ENCODE data around the gene XPNPEP3. TPM values are rescaled to one million over a fixed set of nuclear protein-coding genes. Genes with fewer than 3 reads are reported as not detected.
A peak's percentile ranks its signal among the peaks of the same experiment; 100 is the strongest.

The XPNPEP3 gene
- total RNA-seq (2012; rRNA removed) (10.9 and 18.1 TPM in 2 replicates), polyA plus RNA-seq (2012; rRNA removed) (8.4 and 9.3 TPM in 2 replicates), Bru-seq, nascent RNA (percentile 72 among the genes with signal in this experiment), BruChase-seq, experiment 1, labeled RNA remaining after a 6-hour chase (percentile 87 among the genes with signal in this experiment), BruChase-seq, experiment 2, labeled RNA remaining after a 2-hour chase (percentile 75 among the genes with signal in this experiment)
- 3.1 and 4.2 TPM in 2 replicates for polyA plus RNA-seq (2012; cell fraction: cytosol; rRNA removed)
- 5.4 and 15.8 TPM in 2 replicates for polyA plus RNA-seq (2012; cell fraction: nucleus; rRNA removed; ENCODE audit: low replicate concordance)
- long read RNA-seq, full-length matches to known transcripts, result 7 of 13 reads
- long read RNA-seq, partial matches to known transcripts, result 1 of 13 reads
- long read RNA-seq, other reads (novel, unspliced or antisense), result 5 of 13 reads

GRCh38 chr22:40856513-40857308 is at the start of gene XPNPEP3, which contains the start of gene ST13:
TSS of gene XPNPEP3 (plus strand) at chr22:40857148. CDS start at chr22:40857182, 34 bp downstream.
TSS of gene ST13 (minus strand) at chr22:40856639. CDS start at chr22:40856540, 99 bp downstream.
- peak; percentile 95 for DNase-seq
- peak within 1 kb of the TSS; percentile 98 for H3K56ac ChIP-seq (ENCODE audit: extremely low read depth, insufficient read depth, low read length)
- H3K4me2 ChIP-seq (ENCODE audit: low read depth, low read length), result peak within 1 kb of the TSS; percentile 88
- peaks cover 9% of the 10 kb centered on the region for H3K4me1 ChIP-seq (ENCODE audit: control insufficient read depth, insufficient read depth, low read length)
- no peaks in the 10 kb centered on the region for H3K9me3 ChIP-seq (ENCODE audit: control insufficient read depth, insufficient read depth, low read length)
- H4K8ac ChIP-seq (ENCODE audit: low read depth in 2 of 2, low read length in 2 of 2), result peak within 1 kb of the TSS; percentile 93 to 100
- peak within 1 kb of the TSS; percentile 94 for H3K14ac ChIP-seq (replicated peaks; ENCODE audit: low read depth, low read length)
- peak within 1 kb of the TSS; percentile 96 for H3K4ac ChIP-seq (ENCODE audit: low read depth, low read length)
- peak within 1 kb of the TSS; percentile 98 for H3K23ac ChIP-seq (ENCODE audit: low read depth, low read length)
- H2AK9ac ChIP-seq (replicated peaks; ENCODE audit: low read depth, low read length, poor library complexity), result peak within 1 kb of the TSS; percentile 99
- H3K9ac ChIP-seq (ENCODE audit: low read depth, low read length), result peak within 1 kb of the TSS; percentile 95
- H2BK15ac ChIP-seq (ENCODE audit: low read depth, low read length), result peak within 1 kb of the TSS; percentile 100; the same call in 2 of the 3 replicates
- H4K20me1 ChIP-seq (ENCODE audit: insufficient read depth, low read length), result peaks cover 35% of the 10 kb centered on the region
- BruUV-seq (replicated peaks), result no TSS peak
- peak within 1 kb of the TSS; percentile 95 for H2BK5ac ChIP-seq (ENCODE audit: low read depth, low read length, poor library complexity, severe bottlenecking)
- H3K18ac ChIP-seq (ENCODE audit: low read depth, low read length), result peak within 1 kb of the TSS; percentile 95
- peak within 1 kb of the TSS; percentile 94 for H2AFZ ChIP-seq (replicated peaks; ENCODE audit: low read length, poor library complexity)
- peaks cover 1% of the 10 kb centered on the region; the same call in 1 of the 2 replicates for H3K36me3 ChIP-seq (ENCODE audit: control insufficient read depth, insufficient read depth, low read length)
- ChIA-PET POLR2A (ENCODE audit: unreplicated experiment) (interaction anchor here (0.6 kb wide), 2 partner anchors 47 to 145 kb away, joined by 5 to 10 read pairs; no protein-coding TSS in a partner anchor), CTCF (no interaction called here)
- dilution Hi-C loops (cut with HindIII; ENCODE audit: low sequenced_read_pairs, unreplicated experiment), result no loop called here
- H2BK20ac ChIP-seq (ENCODE audit: low read depth, low read length), result peak within 1 kb of the TSS; percentile 68; the same call in 1 of the 2 replicates
- peak; percentile 98 for ATAC-seq (ENCODE audit: low read depth)
- 0 out of 2 replicates have a peak, but pooled peaks cover 3% of the 10 kb centered on the region for H3K9me1 ChIP-seq (ENCODE audit: insufficient read depth, low read length)
- WGBS, 2 experiments (ENCODE audit: extremely low coverage in 2 of 2, insufficient read length in 1 of 2), result 0% methylated on average over 30 of the region's 63 CpGs; no CpG with 5 or more reads in 1 of the 2 experiments
- H3K79me1 ChIP-seq (ENCODE audit: low read depth in 1 of 2, low read length in 2 of 2), result peaks cover 8 to 49% of the 10 kb centered on the region in 2 experiments
- H4K91ac ChIP-seq (ENCODE audit: insufficient read depth, low read depth, low read length), result peak within 1 kb of the TSS; percentile 96
- H2AK5ac ChIP-seq (ENCODE audit: low read depth, low read length), result peak within 1 kb of the TSS; percentile 90
- intact Hi-C loops (cut with micrococcal nuclease), result no loop called here
- H3K27ac ChIP-seq (ENCODE audit: insufficient read depth, low read length), result peak within 1 kb of the TSS; percentile 96
- in situ Hi-C loops (cut with MboI; ENCODE audit: low sequenced_read_pairs), result no loop called here
- peak within 1 kb of the TSS; percentile 92 for H2BK120ac ChIP-seq (ENCODE audit: low read depth, low read length)
- peak within 1 kb of the TSS; percentile 96 for H4K5ac ChIP-seq (ENCODE audit: low read depth, low read length)
- peak within 1 kb of the TSS; percentile 67 for H3K4me3 ChIP-seq (ENCODE audit: insufficient read depth, low read depth, low read length)
- H3K27me3 ChIP-seq (ENCODE audit: control insufficient read depth, insufficient read depth, low read length), result no peaks in the 10 kb centered on the region
- TF ChIP-seq MXI1 (IDR thresholded peaks at IDR 0.05; ENCODE audit: borderline replicate concordance, low read depth, low read length) (peak; percentile 85), RAD21 (IDR thresholded peaks at IDR 0.05; ENCODE audit: low read length) (no peak), SMC3 (IDR thresholded peaks at IDR 0.05; ENCODE audit: low read depth, low read length) (no peak), MAZ (IDR thresholded peaks at IDR 0.05; ENCODE audit: borderline replicate concordance, low read depth, low read length) (peak; percentile 36; the same call in 1 of the 2 replicates), POLR2A (IDR thresholded peaks at IDR 0.05; ENCODE audit: low read depth, low read length) (peak; percentile 73; the same call in 1 of the 2 replicates), NFE2L2 (IDR thresholded peaks at IDR 0.05; ENCODE audit: low read depth, low read length) (no peak), FOS (IDR thresholded peaks at IDR 0.05; ENCODE audit: low read depth, low read length) (no peak), RFX5 (IDR thresholded peaks at IDR 0.05; ENCODE audit: low read depth, low read length) (no peak), BHLHE40 (IDR thresholded peaks at IDR 0.05; ENCODE audit: low read depth, low read length) (peak; percentile 77; the same call in 1 of the 2 replicates), MAFK (IDR thresholded peaks at IDR 0.05; ENCODE audit: low read depth, low read length) (no peak), CHD1 (IDR thresholded peaks at IDR 0.05; ENCODE audit: low read depth, low read length) (peak; percentile 69; the same call in 1 of the 2 replicates), RCOR1 (IDR thresholded peaks at IDR 0.05; ENCODE audit: insufficient replicate concordance, low read length) (no peak)
- TF ChIP-seq, protein P1, sequence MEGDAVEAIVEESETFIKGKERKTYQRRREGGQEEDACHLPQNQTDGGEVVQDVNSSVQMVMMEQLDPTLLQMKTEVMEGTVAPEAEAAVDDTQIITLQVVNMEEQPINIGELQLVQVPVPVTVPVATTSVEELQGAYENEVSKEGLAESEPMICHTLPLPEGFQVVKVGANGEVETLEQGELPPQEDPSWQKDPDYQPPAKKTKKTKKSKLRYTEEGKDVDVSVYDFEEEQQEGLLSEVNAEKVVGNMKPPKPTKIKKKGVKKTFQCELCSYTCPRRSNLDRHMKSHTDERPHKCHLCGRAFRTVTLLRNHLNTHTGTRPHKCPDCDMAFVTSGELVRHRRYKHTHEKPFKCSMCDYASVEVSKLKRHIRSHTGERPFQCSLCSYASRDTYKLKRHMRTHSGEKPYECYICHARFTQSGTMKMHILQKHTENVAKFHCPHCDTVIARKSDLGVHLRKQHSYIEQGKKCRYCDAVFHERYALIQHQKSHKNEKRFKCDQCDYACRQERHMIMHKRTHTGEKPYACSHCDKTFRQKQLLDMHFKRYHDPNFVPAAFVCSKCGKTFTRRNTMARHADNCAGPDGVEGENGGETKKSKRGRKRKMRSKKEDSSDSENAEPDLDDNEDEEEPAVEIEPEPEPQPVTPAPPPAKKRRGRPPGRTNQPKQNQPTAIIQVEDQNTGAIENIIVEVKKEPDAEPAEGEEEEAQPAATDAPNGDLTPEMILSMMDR (conservative IDR thresholded peaks at IDR 0.05; ENCODE audit: low read depth, low read length), result 0 out of 2 replicates have a peak, but pooled peaks have one; percentile 29
